OCI-LY7 (cell line): Measurements from ENCODE around the gene PPFIBP1.

Source experiments
- EZH2phosphoT487 ChIP-seq: fragments of 200-600 bp; sonication (generic); IDR thresholded peaks from 2 replicates; pipeline ENCODE4 v1.6.1; 2018; ENCODE audit warnings: low read depth, borderline replicate concordance, mild to moderate bottlenecking, mixed run types, antibody characterized with exemption, low read length, moderate library complexity, mixed read lengths
- TF ChIP-seq, protein P1 (sequence below): fragments of 200-600 bp; sonication (generic); conservative IDR thresholded peaks from 2 replicates; pipeline ENCODE4 v1.5.1; 2014; ENCODE audit warnings: mild to moderate bottlenecking, antibody characterized with exemption, low read length, moderate library complexity, mixed read lengths

- TF ChIP-seq, protein P1, sequence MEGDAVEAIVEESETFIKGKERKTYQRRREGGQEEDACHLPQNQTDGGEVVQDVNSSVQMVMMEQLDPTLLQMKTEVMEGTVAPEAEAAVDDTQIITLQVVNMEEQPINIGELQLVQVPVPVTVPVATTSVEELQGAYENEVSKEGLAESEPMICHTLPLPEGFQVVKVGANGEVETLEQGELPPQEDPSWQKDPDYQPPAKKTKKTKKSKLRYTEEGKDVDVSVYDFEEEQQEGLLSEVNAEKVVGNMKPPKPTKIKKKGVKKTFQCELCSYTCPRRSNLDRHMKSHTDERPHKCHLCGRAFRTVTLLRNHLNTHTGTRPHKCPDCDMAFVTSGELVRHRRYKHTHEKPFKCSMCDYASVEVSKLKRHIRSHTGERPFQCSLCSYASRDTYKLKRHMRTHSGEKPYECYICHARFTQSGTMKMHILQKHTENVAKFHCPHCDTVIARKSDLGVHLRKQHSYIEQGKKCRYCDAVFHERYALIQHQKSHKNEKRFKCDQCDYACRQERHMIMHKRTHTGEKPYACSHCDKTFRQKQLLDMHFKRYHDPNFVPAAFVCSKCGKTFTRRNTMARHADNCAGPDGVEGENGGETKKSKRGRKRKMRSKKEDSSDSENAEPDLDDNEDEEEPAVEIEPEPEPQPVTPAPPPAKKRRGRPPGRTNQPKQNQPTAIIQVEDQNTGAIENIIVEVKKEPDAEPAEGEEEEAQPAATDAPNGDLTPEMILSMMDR = no peak
- TF ChIP-seq EZH2phosphoT487 = no peak
Measured at GRCh38 chr12:27571463-27571862, 47.5 kb downstream of the PPFIBP1 start.
